Prostate gland (tissue), 2 donors: Measurements from ENCODE around the gene CHDH. TPM values are rescaled to one million over a fixed set of nuclear protein-coding genes. Genes with fewer than 3 reads are reported as not detected.

Experiments
- DNase-seq: peaks from one replicate; pipeline ENCODE4 v3.0.0-alpha.2; 2019; ENCODE audit warnings: low spot score
- H3K27ac ChIP-seq, 2 donors: fragments of 200-600 bp; sonication (generic); 2 replicates each; pipeline ENCODE4 v1.5.1; 2017 to 2019
- H3K27me3 ChIP-seq: fragments of 200-600 bp; sonication (generic); replicated peaks from 2 replicates; pipeline ENCODE4 v1.5.1; 2019; ENCODE audit not compliant: insufficient read depth
- H3K36me3 ChIP-seq, 2 donors: fragments of 200-600 bp; sonication (generic); 1 replicate in 1 of 2; 2 replicates in 1 of 2; pipeline versions ENCODE4 v1.5.1 to v1.8.1; 2017 to 2019
- H3K4me1 ChIP-seq: fragments of 200-600 bp; sonication (generic); replicated peaks from 2 replicates; pipeline ENCODE4 v1.5.1; 2019
- H3K4me3 ChIP-seq, 2 donors: fragments of 200-600 bp; sonication (generic); 2 replicates each; pipeline ENCODE4 v1.5.1; 2017 to 2019
- H3K9me3 ChIP-seq: fragments of 200-600 bp; sonication (generic); 2 replicates; pipeline ENCODE4 v1.5.1; 2017
- CTCF ChIP-seq, 4 experiments: fragments of 200-600 bp in 2 of 4; fragments of 450-650 bp in 2 of 4; sonication (generic) in 2 of 4; IDR thresholded peaks; 1 replicate in 3 of 4; 2 replicates in 1 of 4; pipeline ENCODE4 v1.5.1; 2016 to 2019; ENCODE audit warnings: antibody characterized with exemption in 4 of 4, mild to moderate bottlenecking in 2 of 4, moderate library complexity in 2 of 4
- POLR2A ChIP-seq: fragments of 450-650 bp; IDR thresholded peaks from one replicate; pipeline ENCODE4 v1.6.1; 2016; ENCODE audit warnings: antibody characterized with exemption, mild to moderate bottlenecking
- POLR2AphosphoS5 ChIP-seq: sonication (generic); formaldehyde crosslinking; IDR thresholded peaks from one replicate; pipeline ENCODE4 v1.6.1; 2017; ENCODE audit warnings: antibody characterized with exemption
- WGBS: methylation state at CpG from one replicate; pipeline ENCODE4 v1.1.5; 2018; 5-methylcytosine and 5-hydroxymethylcytosine counted together
- intact Hi-C: fragments of 100-400 bp; cut with DNase I; formaldehyde crosslinking; loops from one replicate; pipeline ENCODE4 v1.14.2; 2022
- total RNA-seq, 2 donors: library from RNA; depleted of rRNA; stranded (reverse); fragments of >200 nt; gene quantifications; one replicate each; pipeline ENCODE4 v1.1.0, GENCODE V29; 2016

Gene CHDH
- total RNA-seq, 2 donors from 2014 or later = 40.2 to 43.9 TPM

DNA sequence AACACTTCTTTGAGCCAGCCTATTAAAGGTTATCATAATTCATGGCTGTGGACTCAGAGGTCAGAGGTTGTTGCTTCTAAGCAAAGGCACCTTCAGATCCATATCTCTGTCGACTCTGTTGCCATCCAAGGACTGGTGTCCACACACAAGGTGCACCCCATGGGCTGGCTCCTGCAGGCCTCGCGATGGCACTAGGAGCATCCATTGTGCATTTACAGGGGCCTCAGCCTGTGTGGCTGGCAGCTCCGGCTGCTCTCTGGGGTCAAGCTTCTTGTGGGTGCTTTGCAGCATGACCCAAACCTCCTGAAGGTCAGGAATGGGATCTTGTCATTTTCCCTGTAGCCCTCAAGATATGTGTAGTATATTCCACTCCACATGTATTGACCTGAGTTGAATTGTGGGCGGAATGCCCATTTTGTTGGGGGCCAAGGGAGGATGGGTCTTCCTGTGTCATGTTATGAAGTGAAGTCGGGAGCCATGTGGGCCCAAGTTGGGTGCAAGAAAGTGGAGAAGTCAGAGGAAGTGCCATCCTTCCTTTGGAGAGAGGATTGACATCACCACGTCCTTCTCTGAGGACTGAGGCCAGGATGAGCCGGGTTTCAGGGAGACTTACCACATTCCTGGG is 43.9 kb downstream of the CHDH start:
- no peak for TF ChIP-seq CTCF (IDR thresholded peaks at IDR 0.05)
- TF ChIP-seq POLR2AphosphoS5 = no peak
- no peak for TF ChIP-seq POLR2A
- Histone ChIP-seq H3K36me3 (no peaks in the 10 kb centered on the region), H3K9me3 (no peaks in the 10 kb centered on the region), H3K27me3 (no peaks in the 10 kb centered on the region), H3K4me1 (no peaks in the 10 kb centered on the region), H3K4me3 (no peak overlapping the region), H3K27ac (no peak overlapping the region)
- intact Hi-C loops = no loop called here
- no peak for DNase-seq
- WGBS = 93% methylated on average over 8 of the region's 8 CpGs

DNA sequence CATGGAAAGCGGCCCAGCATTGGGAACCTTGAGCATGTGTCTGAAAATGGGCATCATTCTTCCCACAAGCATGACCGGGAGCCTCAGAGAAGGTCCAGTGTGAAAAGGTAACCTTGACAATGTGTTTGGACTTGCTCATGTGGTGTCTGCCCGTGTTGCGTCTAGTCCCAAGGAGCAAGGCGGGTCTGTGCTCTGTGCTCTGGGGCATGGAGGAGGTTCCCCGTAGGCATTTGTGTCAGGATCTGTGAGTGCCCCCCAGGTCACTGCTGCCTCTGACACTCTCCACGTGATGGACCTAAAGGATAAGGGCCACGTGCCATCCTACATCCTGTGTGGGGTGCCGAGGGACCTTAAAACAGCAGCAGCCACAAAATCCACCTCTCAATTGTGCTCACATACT is 44.9 kb downstream of the CHDH start:
- H3K4me3 ChIP-seq = no peak overlapping the region
- no peaks in the 10 kb centered on the region for H3K9me3 ChIP-seq
- intact Hi-C loops = no loop called here
- TF ChIP-seq CTCF (IDR thresholded peaks at IDR 0.05) (no peak), POLR2A (no peak), POLR2AphosphoS5 (no peak)
- H3K27me3 ChIP-seq = no peaks in the 10 kb centered on the region
- DNase-seq = no peak
- H3K36me3 ChIP-seq = no peaks in the 10 kb centered on the region
- WGBS = 91% methylated on average over 9 of the region's 9 CpGs
- no peak overlapping the region for H3K27ac ChIP-seq
- no peaks in the 10 kb centered on the region for H3K4me1 ChIP-seq

DNA sequence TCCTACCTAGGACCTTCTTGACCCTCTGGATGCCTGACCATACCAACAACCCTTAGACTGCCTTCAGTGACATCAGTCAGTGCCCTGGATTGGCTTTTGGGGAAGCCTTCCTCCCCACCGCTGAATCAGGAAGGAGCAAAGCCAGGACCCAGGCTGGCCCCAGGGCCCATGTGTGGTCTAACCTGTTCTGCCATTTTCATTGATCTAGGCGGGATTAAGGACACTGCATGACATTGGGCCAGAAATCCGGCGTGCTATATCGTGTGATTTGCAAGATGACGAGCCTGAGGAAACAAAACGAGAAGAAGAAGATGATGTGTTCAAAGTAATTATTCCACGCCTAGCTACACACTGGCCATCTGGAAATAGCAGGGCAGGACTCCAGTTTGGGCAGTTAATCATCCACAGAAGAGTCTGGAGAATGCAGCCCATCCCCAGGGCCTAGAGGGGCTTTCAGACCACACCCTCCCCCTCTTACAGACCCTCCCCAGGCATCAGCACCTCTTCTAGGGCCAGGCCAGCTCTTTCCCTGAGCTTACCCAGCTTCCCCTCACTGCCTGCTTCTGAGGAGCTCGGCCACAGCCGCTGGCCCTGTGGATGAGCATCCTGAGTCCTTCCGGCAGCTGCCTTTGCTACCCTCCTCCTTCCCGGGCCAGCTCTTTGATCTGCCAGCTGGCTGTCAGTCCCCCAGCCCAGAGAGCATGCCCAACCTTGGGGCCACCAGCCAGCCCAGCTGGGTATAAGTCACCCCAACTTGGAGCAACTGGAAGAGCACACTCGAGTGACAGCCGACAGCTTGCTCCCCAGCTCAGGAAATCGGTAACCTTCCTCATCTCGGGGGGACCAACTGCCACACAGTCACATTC is 45.9 kb downstream of the CHDH start:
- H3K36me3 ChIP-seq = no peaks in the 10 kb centered on the region
- no peaks in the 10 kb centered on the region for H3K4me1 ChIP-seq
- TF ChIP-seq POLR2A (no peak), POLR2AphosphoS5 (no peak), CTCF (IDR thresholded peaks at IDR 0.05) (no peak)
- no peaks in the 10 kb centered on the region for H3K27me3 ChIP-seq
- WGBS = 87% methylated on average over 16 of the region's 16 CpGs
- no peak overlapping the region for H3K4me3 ChIP-seq
- no peaks in the 10 kb centered on the region for H3K9me3 ChIP-seq
- intact Hi-C loops = no loop called here
- no peak for DNase-seq
- H3K27ac ChIP-seq = no peak overlapping the region

DNA sequence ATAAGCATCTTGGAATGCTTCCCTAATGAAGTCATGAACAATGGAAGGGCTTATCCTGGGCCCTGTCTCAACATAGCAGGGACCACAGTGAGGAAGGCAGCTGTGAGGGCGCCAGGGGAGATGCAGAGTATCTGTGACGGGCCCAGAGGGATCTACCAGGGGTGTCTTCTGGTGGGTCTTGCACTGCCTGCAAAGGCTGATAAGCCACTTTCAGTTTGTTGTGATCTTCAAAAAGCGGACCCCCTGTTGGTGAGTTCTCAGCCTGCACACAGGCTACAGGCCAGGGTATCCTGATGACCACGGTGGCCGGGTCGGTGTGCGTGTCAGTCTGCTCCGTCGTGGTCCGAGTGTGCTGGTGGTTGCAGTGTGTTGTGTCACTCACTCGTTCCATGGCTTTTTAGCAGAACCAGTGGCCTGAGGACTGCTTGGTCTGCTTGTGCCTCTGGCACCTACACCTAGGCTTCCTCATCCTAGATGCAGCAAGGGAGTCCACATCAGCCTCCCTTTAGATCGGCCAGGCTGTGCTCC is 46.8 kb downstream of the CHDH start:
- H3K9me3 ChIP-seq = no peaks in the 10 kb centered on the region
- no peak for TF ChIP-seq POLR2AphosphoS5
- no peak for TF ChIP-seq POLR2A
- TF ChIP-seq CTCF (IDR thresholded peaks at IDR 0.05) = no peak
- H3K27ac ChIP-seq = no peak overlapping the region
- no peak overlapping the region for H3K4me3 ChIP-seq
- H3K4me1 ChIP-seq = no peaks in the 10 kb centered on the region
- no peaks in the 10 kb centered on the region for H3K27me3 ChIP-seq
- intact Hi-C loops = no loop called here
- 96% methylated on average over 7 of the region's 12 CpGs for WGBS
- no peaks in the 10 kb centered on the region for H3K36me3 ChIP-seq
- no peak for DNase-seq
